Erythroblast (primary cell): ENCODE data around the gene ENDOD1.

ENCODE experiments used
- DNase-seq, 2 experiments: peaks; one replicate each; lab custom pipeline; 2025; lab: John Stamatoyannopoulos, UW
- GATA1 ChIP-seq: IDR thresholded peaks from 2 replicates; pipeline ENCODE4 v1.6.1; 2011; ENCODE audit warnings: low read depth, mild to moderate bottlenecking, control low read depth, low read length, moderate library complexity
- POLR2A ChIP-seq: IDR thresholded peaks from 2 replicates; pipeline ENCODE4 v1.6.1; 2011; ENCODE audit warnings: mild to moderate bottlenecking, low read length

The ENDOD1 gene

GRCh38 chr11:95102733-95103132 lies 13.1 kb downstream of the ENDOD1 start:
- DNase-seq: no peak
- TF ChIP-seq GATA1: no peak
- no peak for TF ChIP-seq POLR2A

GRCh38 chr11:95103701-95104100 lies 14.1 kb downstream of the ENDOD1 start:
- no peak for DNase-seq
- TF ChIP-seq POLR2A (no peak), GATA1 (no peak)

GRCh38 chr11:95104121-95104830 lies 14.6 kb downstream of the ENDOD1 start:
- TF ChIP-seq POLR2A: no peak
- TF ChIP-seq GATA1: no peak
- no peak for DNase-seq

- DNase-seq: no peak
- TF ChIP-seq GATA1 (no peak), POLR2A (no peak)
Measured at GRCh38 chr11:95104856-95105255, 15.2 kb downstream of the ENDOD1 start.

- TF ChIP-seq POLR2A (no peak), GATA1 (no peak)
- no peak for DNase-seq
Measured at GRCh38 chr11:95108159-95108611, 18.5 kb downstream of the ENDOD1 start.

GRCh38 chr11:95108671-95109551 lies 19.3 kb downstream of the ENDOD1 start:
- no peak for TF ChIP-seq POLR2A
- no peak for TF ChIP-seq GATA1
- DNase-seq: peak; percentile 79 to 85

GRCh38 chr11:95111471-95111870 lies 21.8 kb downstream of the ENDOD1 start:
- peak in 1 of 2 experiments; percentile 35 for DNase-seq

- no peak for TF ChIP-seq GATA1
- TF ChIP-seq POLR2A: no peak
Measured at GRCh38 chr11:95111923-95112540, 22.4 kb downstream of the ENDOD1 start.

GRCh38 chr11:95115597-95115996 lies 26.0 kb downstream of the ENDOD1 start:
- no peak for DNase-seq
- TF ChIP-seq GATA1 (no peak), POLR2A (no peak)

More at GRCh38 chr11:95111923-95112540, 22.4 kb downstream of the ENDOD1 start:
- DNase-seq: no peak

GRCh38 chr11:95119361-95120060 lies 29.9 kb downstream of the ENDOD1 start:
- TF ChIP-seq POLR2A: no peak
- TF ChIP-seq GATA1: no peak
- DNase-seq: no peak

- DNase-seq: no peak
- no peak for TF ChIP-seq GATA1
- no peak for TF ChIP-seq POLR2A
Measured at GRCh38 chr11:95121698-95122097, 32.1 kb downstream of the ENDOD1 start.

- TF ChIP-seq POLR2A (no peak), GATA1 (no peak)
- no peak for DNase-seq
Measured at GRCh38 chr11:95123556-95123955, 33.9 kb downstream of the ENDOD1 start.

- DNase-seq: no peak
Measured at GRCh38 chr11:95128602-95129001, 39.0 kb downstream of the ENDOD1 start.

More at GRCh38 chr11:95128602-95129001, 39.0 kb downstream of the ENDOD1 start:
- TF ChIP-seq POLR2A: no peak
- TF ChIP-seq GATA1: no peak
